Smooth muscle cell (in vitro differentiated cells): Measurements from ENCODE around the gene RNF38. TPM values are rescaled to one million over a fixed set of nuclear protein-coding genes. Genes with fewer than 3 reads are reported as not detected.
"Not testable (repeated sequence)": the region's sequence is repeated elsewhere in the genome, so short reads cannot be mapped to it uniquely, and the experiment has no call there.

Source experiments
- DNase-seq: peaks from one replicate; lab custom pipeline; 2025; ENCODE audit not compliant: unreplicated experiment; lab: John Stamatoyannopoulos, UW
- H2AFZ ChIP-seq: fragments of 200-600 bp; sonication (generic); 2 replicates; pipeline ENCODE4 v1.6.0; 2016; ENCODE audit warnings: antibody characterized with exemption, low read depth, mild to moderate bottlenecking
- H3F3A ChIP-seq: fragments of 200-600 bp; sonication (generic); 2 replicates; pipeline ENCODE4 v1.6.0; 2017; ENCODE audit warnings: antibody characterized with exemption, low read depth
- H3K27ac ChIP-seq: fragments of 200-600 bp; sonication (generic); 2 replicates; pipeline ENCODE4 v1.5.1; 2016; ENCODE audit warnings: low read depth, mild to moderate bottlenecking
- H3K27me3 ChIP-seq: fragments of 200-600 bp; sonication (generic); 2 replicates; pipeline ENCODE4 v1.6.1; 2016; ENCODE audit warnings: low read depth, mild to moderate bottlenecking
- H3K36me3 ChIP-seq: fragments of 200-600 bp; sonication (generic); 2 replicates; pipeline ENCODE4 v1.5.1; 2016; ENCODE audit warnings: low read depth
- H3K4me1 ChIP-seq: fragments of 200-600 bp; sonication (generic); 2 replicates; pipeline ENCODE4 v1.5.1; 2016; ENCODE audit warnings: low read depth
- H3K4me2 ChIP-seq: fragments of 200-600 bp; sonication (generic); 2 replicates; pipeline ENCODE4 v1.6.0; 2016; ENCODE audit warnings: mild to moderate bottlenecking
- H3K4me3 ChIP-seq: fragments of 200-600 bp; sonication (generic); 2 replicates; pipeline ENCODE4 v1.5.1; 2016; ENCODE audit warnings: mild to moderate bottlenecking
- H3K79me2 ChIP-seq: fragments of 200-600 bp; sonication (generic); 2 replicates; pipeline ENCODE4 v1.6.0; 2016; ENCODE audit warnings: low read depth, mild to moderate bottlenecking
- H3K9ac ChIP-seq: fragments of 200-600 bp; sonication (generic); 2 replicates; pipeline ENCODE4 v1.6.0; 2016; ENCODE audit warnings: low read depth
- H3K9me3 ChIP-seq: fragments of 200-600 bp; sonication (generic); replicated peaks from 2 replicates; pipeline ENCODE4 v1.5.1; 2016; ENCODE audit warnings: low read depth
- H4K20me1 ChIP-seq: fragments of 200-600 bp; sonication (generic); 2 replicates; pipeline ENCODE4 v1.6.0; 2016; ENCODE audit warnings: low read depth
- CTCF ChIP-seq: fragments of 200-600 bp; sonication (generic); IDR thresholded peaks from 2 replicates; pipeline ENCODE4 v1.5.1; 2017; ENCODE audit warnings: borderline replicate concordance, mild to moderate bottlenecking, antibody characterized with exemption; ENCODE audit not compliant: insufficient read depth, poor library complexity, severe bottlenecking
- WGBS: methylation state at CpG from one replicate; pipeline ENCODE4 v1.1.7; 2016; ENCODE audit warnings: low lambda C conversion rate; 5-methylcytosine and 5-hydroxymethylcytosine counted together
- polyA plus RNA-seq: library from polyadenylated mRNA; unstranded; fragments of >200 nt; fragmentation: Nextera tagmentation; extraction: Ambion mirVana; gene quantifications from 2 replicates; pipeline ENCODE4 v1.2.1, GENCODE V29; 2016
- total RNA-seq: library from RNA; depleted of rRNA; stranded (reverse); fragments of >200 nt; gene quantifications from 2 replicates; pipeline ENCODE4 v1.2.3, GENCODE V29; 2014

RNF38 gene
- total RNA-seq (25.3 and 27.5 TPM in 2 replicates), polyA plus RNA-seq (10.1 and 11.3 TPM in 2 replicates)

- WGBS: 2% methylated on average over 12 of the region's 12 CpGs
- Histone ChIP-seq H2AFZ (peak within 1 kb of the TSS; percentile 68), H3K4me1 (peaks cover 34% of the 10 kb centered on the region)
These were observed at the start of gene RNF38 for GRCh38 chr9:36399980-36400331. TSS of gene RNF38 (minus strand) at chr9:36400269. CDS start at chr9:36400108, 161 bp downstream.

GRCh38 chr9:36448555-36448954, 48.5 kb upstream of the RNF38 start:
- not testable (repeated sequence) for H3K4me3 ChIP-seq
- 86% methylated on average over 9 of the region's 9 CpGs for WGBS

More at GRCh38 chr9:36399980-36400331, at the start of gene RNF38:
- no peak for DNase-seq
- Histone ChIP-seq H3K4me3 (peak within 1 kb of the TSS; percentile 94), H3K27ac (peak within 1 kb of the TSS; percentile 83), H3K36me3 (no peaks in the 10 kb centered on the region), H3K9me3 (no peaks in the 10 kb centered on the region), H3K79me2 (peaks cover 73% of the 10 kb centered on the region), H3K4me2 (peak within 1 kb of the TSS; percentile 86), H3F3A (peaks cover 4% of the 10 kb centered on the region), H3K9ac (peak within 1 kb of the TSS; percentile 92), H3K27me3 (no peaks in the 10 kb centered on the region), H4K20me1 (peaks cover 51% of the 10 kb centered on the region)
- TF ChIP-seq CTCF: no peak

GRCh38 chr9:36448017-36448416, 47.9 kb upstream of the RNF38 start:
- no peaks in the 10 kb centered on the region for H3K27me3 ChIP-seq
- H3F3A ChIP-seq: no peaks in the 10 kb centered on the region
- DNase-seq: no peak
- peaks cover 49% of the 10 kb centered on the region for H3K79me2 ChIP-seq
- H3K9me3 ChIP-seq: no peaks in the 10 kb centered on the region
- H3K36me3 ChIP-seq: no peaks in the 10 kb centered on the region
- H3K4me2 ChIP-seq: no peak overlapping the region
- H3K27ac ChIP-seq: no peak overlapping the region
- H4K20me1 ChIP-seq: peaks cover 75% of the 10 kb centered on the region
- no peak overlapping the region for H3K4me3 ChIP-seq
- 43% methylated on average over 1 of the region's 1 CpG for WGBS
- no peak overlapping the region for H3K9ac ChIP-seq
- H2AFZ ChIP-seq: no peak overlapping the region
- H3K4me1 ChIP-seq: peaks cover 6% of the 10 kb centered on the region
- no peak for TF ChIP-seq CTCF

More at GRCh38 chr9:36448555-36448954, 48.5 kb upstream of the RNF38 start:
- DNase-seq, H3K9ac ChIP-seq, H3K4me1 ChIP-seq, H3K36me3 ChIP-seq, H2AFZ ChIP-seq, H3K27ac ChIP-seq, H3K4me2 ChIP-seq, H3F3A ChIP-seq, H3K27me3 ChIP-seq, H3K9me3 ChIP-seq: not testable (repeated sequence)
- H3K79me2 ChIP-seq: peaks cover 48% of the 10 kb centered on the region
- H4K20me1 ChIP-seq: peaks cover 70% of the 10 kb centered on the region

GRCh38 chr9:36446678-36447077, 46.6 kb upstream of the RNF38 start:
- H3K79me2 ChIP-seq: peaks cover 53% of the 10 kb centered on the region

GRCh38 chr9:36445800-36446361, 45.8 kb upstream of the RNF38 start:
- no peak overlapping the region for H3K27ac ChIP-seq
- no peaks in the 10 kb centered on the region for H3K36me3 ChIP-seq
- H3K4me1 ChIP-seq: peaks cover 12% of the 10 kb centered on the region
- no peak overlapping the region for H3K4me3 ChIP-seq
- H4K20me1 ChIP-seq: peaks cover 94% of the 10 kb centered on the region
- H3F3A ChIP-seq: no peaks in the 10 kb centered on the region
- no peak for DNase-seq
- no peak overlapping the region for H3K9ac ChIP-seq
- H3K9me3 ChIP-seq: no peaks in the 10 kb centered on the region
- H3K4me2 ChIP-seq: no peak overlapping the region
- no peak overlapping the region for H2AFZ ChIP-seq
- H3K79me2 ChIP-seq: peaks cover 60% of the 10 kb centered on the region
- no peak for TF ChIP-seq CTCF
- no peaks in the 10 kb centered on the region for H3K27me3 ChIP-seq
- WGBS: 83% methylated on average over 5 of the region's 5 CpGs

More at GRCh38 chr9:36446678-36447077, 46.6 kb upstream of the RNF38 start:
- not testable (repeated sequence) for H3K27ac ChIP-seq, H3K4me2 ChIP-seq, H3K9ac ChIP-seq, H3K36me3 ChIP-seq, H3K27me3 ChIP-seq, H2AFZ ChIP-seq, H3K4me3 ChIP-seq, H3F3A ChIP-seq, DNase-seq, H3K9me3 ChIP-seq
- Histone ChIP-seq H4K20me1 (peaks cover 89% of the 10 kb centered on the region), H3K4me1 (peaks cover 12% of the 10 kb centered on the region)
- WGBS: 89% methylated on average over 10 of the region's 10 CpGs
